RWPE2 (cell line): ENCODE results near the gene HBS1L.

Experiments used
- ATAC-seq: fragments of 200-7000 bp; cut with Tn5 transposase; 3 replicates; pipeline ENCODE4 v1.9.1; 2021; ENCODE audit warnings: low read depth
- DNase-seq: peaks from one replicate; pipeline ENCODE4 v3.0.0-alpha.2; 2020; ENCODE audit warnings: low spot score
- H3K27ac ChIP-seq: fragments of 450-650 bp; 2 replicates; pipeline ENCODE4 v1.5.1; 2017; ENCODE audit warnings: mild to moderate bottlenecking; ENCODE audit not compliant: poor library complexity, severe bottlenecking
- H3K27me3 ChIP-seq: fragments of 250-450 bp; sonication (Bioruptor Pico); 2 replicates; pipeline ENCODE4 v1.5.1; 2021; ENCODE audit warnings: mild to moderate bottlenecking, moderate library complexity; ENCODE audit not compliant: insufficient read depth, poor library complexity, severe bottlenecking
- H3K36me3 ChIP-seq: fragments of 250-450 bp; sonication (Bioruptor Pico); 2 replicates; pipeline ENCODE4 v1.5.1; 2020; ENCODE audit warnings: low read depth, mild to moderate bottlenecking, moderate library complexity
- H3K4me1 ChIP-seq: fragments of 250-450 bp; sonication (Bioruptor Pico); 2 replicates; pipeline ENCODE4 v1.5.1; 2021; ENCODE audit warnings: mild to moderate bottlenecking, moderate library complexity; ENCODE audit not compliant: insufficient read depth, poor library complexity, severe bottlenecking
- H3K4me3 ChIP-seq: fragments of 250-450 bp; sonication (Bioruptor Pico); 2 replicates; pipeline ENCODE4 v1.5.1; 2021; ENCODE audit warnings: mild to moderate bottlenecking, moderate library complexity; ENCODE audit not compliant: severe bottlenecking
- H3K9me3 ChIP-seq: fragments of 250-450 bp; sonication (Bioruptor Pico); 2 replicates; pipeline ENCODE4 v1.5.1; 2021; ENCODE audit warnings: mild to moderate bottlenecking, moderate library complexity; ENCODE audit not compliant: severe bottlenecking
- TF ChIP-seq, protein P1 (sequence below): fragments of 450-650 bp; IDR thresholded peaks from one replicate; pipeline ENCODE4 v1.5.1; 2017; ENCODE audit warnings: mild to moderate bottlenecking, moderate library complexity; ENCODE audit not compliant: poor library complexity, severe bottlenecking

HBS1L gene

DNA sequence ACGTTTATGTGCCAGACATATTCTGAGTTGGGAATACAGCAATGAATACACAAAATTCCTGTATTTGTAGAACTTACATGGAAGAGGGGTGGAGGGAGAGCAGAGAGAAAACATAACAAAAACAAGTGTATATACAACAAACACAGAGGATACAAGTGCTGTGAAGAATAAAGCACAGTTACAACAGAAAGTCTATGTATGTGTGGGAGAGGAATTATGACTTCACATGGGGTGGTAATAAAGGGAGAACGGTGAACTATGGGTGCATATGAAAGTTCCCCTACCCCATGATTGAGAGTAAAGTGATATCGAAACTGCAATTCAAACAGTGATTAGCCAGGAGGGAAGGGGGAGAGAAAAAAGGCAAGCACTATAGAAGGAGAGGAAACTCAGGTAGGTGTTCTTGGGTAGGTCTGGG, 24.6 kb downstream of the HBS1L start:
- no peak overlapping the region for H3K4me3 ChIP-seq
- no peaks in the 10 kb centered on the region for H3K4me1 ChIP-seq
- TF ChIP-seq, protein P1, sequence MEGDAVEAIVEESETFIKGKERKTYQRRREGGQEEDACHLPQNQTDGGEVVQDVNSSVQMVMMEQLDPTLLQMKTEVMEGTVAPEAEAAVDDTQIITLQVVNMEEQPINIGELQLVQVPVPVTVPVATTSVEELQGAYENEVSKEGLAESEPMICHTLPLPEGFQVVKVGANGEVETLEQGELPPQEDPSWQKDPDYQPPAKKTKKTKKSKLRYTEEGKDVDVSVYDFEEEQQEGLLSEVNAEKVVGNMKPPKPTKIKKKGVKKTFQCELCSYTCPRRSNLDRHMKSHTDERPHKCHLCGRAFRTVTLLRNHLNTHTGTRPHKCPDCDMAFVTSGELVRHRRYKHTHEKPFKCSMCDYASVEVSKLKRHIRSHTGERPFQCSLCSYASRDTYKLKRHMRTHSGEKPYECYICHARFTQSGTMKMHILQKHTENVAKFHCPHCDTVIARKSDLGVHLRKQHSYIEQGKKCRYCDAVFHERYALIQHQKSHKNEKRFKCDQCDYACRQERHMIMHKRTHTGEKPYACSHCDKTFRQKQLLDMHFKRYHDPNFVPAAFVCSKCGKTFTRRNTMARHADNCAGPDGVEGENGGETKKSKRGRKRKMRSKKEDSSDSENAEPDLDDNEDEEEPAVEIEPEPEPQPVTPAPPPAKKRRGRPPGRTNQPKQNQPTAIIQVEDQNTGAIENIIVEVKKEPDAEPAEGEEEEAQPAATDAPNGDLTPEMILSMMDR = no peak
- ATAC-seq (no peak), DNase-seq (no peak)
- H3K27me3 ChIP-seq = no peaks in the 10 kb centered on the region
- no peaks in the 10 kb centered on the region for H3K9me3 ChIP-seq
- peaks cover 64% of the 10 kb centered on the region for H3K36me3 ChIP-seq
- no peak overlapping the region for H3K27ac ChIP-seq

DNA sequence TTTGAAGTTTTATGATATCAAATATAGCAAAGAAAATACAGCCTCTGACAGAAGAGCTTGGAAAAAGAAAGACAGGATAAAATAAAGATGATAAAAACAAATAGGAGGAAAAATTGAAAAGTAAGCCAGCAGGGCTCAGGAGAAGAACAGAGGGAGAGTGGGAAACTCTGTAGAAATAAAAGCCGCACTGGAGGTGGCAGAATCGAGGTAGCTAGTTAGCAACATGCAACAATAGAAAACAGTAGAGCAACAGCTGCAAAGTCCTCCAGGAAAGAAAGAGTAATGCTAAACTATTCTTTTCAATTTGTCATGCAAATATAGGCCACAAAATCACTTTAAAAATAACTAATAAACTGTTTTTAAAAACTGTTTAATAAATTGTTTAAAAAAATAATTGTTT, 28.8 kb downstream of the HBS1L start:
- H3K27ac ChIP-seq = no peak overlapping the region
- no peaks in the 10 kb centered on the region for H3K4me1 ChIP-seq
- no peak for DNase-seq

DNA sequence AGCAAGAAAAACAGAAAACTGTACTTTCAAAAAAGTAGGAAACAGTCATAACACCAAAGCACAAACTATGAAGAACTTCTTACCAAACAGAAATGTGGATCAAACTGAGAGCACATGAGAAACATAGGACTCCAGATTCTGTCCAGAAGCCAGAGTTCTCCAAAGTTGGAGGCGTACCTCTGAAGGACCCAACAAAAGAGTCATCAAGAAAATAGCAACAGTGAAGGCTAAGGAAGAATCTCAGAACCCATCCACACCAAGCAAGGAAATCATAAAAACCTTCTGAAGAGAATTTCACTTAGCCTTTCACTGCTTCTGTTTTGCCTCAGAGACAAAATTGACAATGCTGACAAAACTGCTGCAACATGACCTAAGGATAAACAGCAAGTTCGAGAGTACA, 29.4 kb downstream of the HBS1L start:
- no peak for DNase-seq
- Histone ChIP-seq H3K27ac (no peak overlapping the region), H3K4me3 (no peak overlapping the region), H3K9me3 (no peaks in the 10 kb centered on the region), H3K36me3 (peaks cover 45% of the 10 kb centered on the region), H3K27me3 (no peaks in the 10 kb centered on the region), H3K4me1 (no peaks in the 10 kb centered on the region)
- ATAC-seq = no peak
- TF ChIP-seq, protein P1 = no peak

More for the DNA sequence above, 28.8 kb downstream of the HBS1L start:
- Histone ChIP-seq H3K36me3 (peaks cover 47% of the 10 kb centered on the region), H3K27me3 (no peaks in the 10 kb centered on the region), H3K4me3 (no peak overlapping the region), H3K9me3 (no peaks in the 10 kb centered on the region)
- TF ChIP-seq, protein P1 = no peak
- ATAC-seq = no peak

DNA sequence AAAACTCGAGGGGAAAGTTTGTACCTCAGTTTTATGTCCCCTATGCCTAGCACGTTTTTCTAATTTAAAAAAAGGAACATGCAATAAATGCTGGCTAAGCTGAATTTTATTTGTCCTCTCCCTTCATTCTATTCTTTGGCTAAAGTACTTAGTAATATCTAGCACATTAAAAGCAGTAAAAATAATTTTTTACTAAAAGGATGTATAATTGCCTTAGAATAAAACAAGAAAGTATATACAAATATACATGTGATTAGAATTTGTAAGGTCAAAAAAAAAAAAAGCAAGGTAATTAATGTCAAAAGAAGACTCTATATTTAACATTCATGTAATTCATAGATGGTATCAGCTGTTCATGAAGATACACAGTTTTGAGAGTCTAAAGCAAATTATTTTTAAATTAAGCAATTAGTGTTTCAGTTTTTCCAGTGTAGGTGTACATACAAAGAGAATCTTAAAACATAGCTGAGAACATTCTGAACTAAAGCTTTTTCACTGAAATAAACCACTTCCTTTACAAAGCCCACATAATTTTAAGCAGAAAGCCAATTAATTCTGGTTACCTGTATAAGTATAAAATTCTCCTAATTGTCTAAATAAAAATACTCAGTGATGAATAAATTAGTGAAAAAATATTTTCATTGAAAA, 32.4 kb downstream of the HBS1L start:
- H3K4me3 ChIP-seq = no peak overlapping the region
- H3K27ac ChIP-seq = no peak overlapping the region
- DNase-seq (no peak), ATAC-seq (no peak)
- no peaks in the 10 kb centered on the region for H3K4me1 ChIP-seq
- H3K9me3 ChIP-seq = no peaks in the 10 kb centered on the region
- TF ChIP-seq, protein P1 = no peak
- no peaks in the 10 kb centered on the region for H3K27me3 ChIP-seq
- H3K36me3 ChIP-seq = peaks cover 41% of the 10 kb centered on the region

DNA sequence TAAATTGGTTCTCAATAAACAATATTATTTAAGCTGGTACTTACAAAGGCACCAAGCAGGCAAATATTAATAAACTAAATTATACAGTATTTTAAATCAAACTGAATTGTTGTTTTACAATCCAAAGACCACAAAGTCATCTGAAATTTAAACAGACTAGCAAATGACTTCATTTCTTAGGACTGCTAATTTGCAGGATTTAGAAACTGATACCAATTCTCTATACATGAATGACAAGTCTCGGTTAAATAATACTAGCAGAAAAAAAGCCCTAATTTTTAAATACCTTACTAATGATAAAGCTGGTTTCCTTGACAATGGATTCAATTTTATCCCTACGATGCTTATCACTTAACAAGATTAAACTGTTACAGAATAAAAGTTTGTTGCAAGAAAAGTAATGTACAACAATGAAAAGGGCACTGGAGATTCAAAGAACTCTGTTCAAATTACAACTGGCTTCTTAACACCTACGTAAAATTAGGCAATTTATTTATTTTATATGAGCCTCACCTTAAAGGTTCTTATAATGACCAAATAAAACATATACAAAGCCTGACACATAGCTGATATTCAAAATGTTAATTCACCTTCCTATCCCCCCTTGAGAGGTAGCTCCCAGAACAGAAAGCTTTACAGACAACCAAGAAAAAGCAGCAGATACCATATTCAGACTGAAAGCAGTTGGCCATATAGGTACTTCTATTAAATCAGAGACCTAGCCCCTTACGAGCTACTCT, 33.1 kb downstream of the HBS1L start:
- DNase-seq (no peak), ATAC-seq (no peak)
- TF ChIP-seq, protein P1 = no peak
- Histone ChIP-seq H3K9me3 (no peaks in the 10 kb centered on the region), H3K4me1 (no peaks in the 10 kb centered on the region), H3K36me3 (peaks cover 42% of the 10 kb centered on the region), H3K4me3 (no peak overlapping the region), H3K27ac (no peak overlapping the region), H3K27me3 (no peaks in the 10 kb centered on the region)
